SK-N-SH (cell line): ENCODE results near the gene CCL16. TPM values are rescaled to one million over a fixed set of nuclear protein-coding genes. Genes with fewer than 3 reads are reported as not detected.
"Not testable (repeated sequence)": the region's sequence is repeated elsewhere in the genome, so short reads cannot be mapped to it uniquely, and the experiment has no call there.

Experiments
- CTCF ChIA-PET: fragments of 300-600, 350-600 bp; formaldehyde crosslinking; extraction: SDS; loops from one replicate; lab custom pipeline; 2021; lab: Yijun Ruan, JAX
- POLR2A ChIA-PET: fragments of 350-600 bp; sonication (Branson Sonifier 250); formaldehyde crosslinking; extraction: SDS; loops from one replicate; lab custom pipeline; 2020; ENCODE audit warnings: antibody characterized with exemption, inconsistent platforms; lab: Yijun Ruan, JAX
- DNase-seq: peaks from one replicate; pipeline ENCODE4 v3.0.0; 2012
- H2AFZ ChIP-seq: fragments of 200-600 bp; sonication (generic); 2 replicates; pipeline ENCODE4 v1.8.1; 2016; ENCODE audit warnings: antibody characterized with exemption, mild to moderate bottlenecking, low read depth
- H3F3A ChIP-seq: fragments of 200-600 bp; sonication (generic); replicated peaks from 2 replicates; pipeline ENCODE3; 2016; ENCODE audit warnings: antibody characterized with exemption, mild to moderate bottlenecking; ENCODE audit not compliant: insufficient read depth
- H3K27ac ChIP-seq, 2 experiments: fragments of 200-500 bp in 1 of 2; fragments of 200-600 bp in 1 of 2; sonication (Bioruptor generic) in 1 of 2; sonication (generic), shearing (Covaris generic) in 1 of 2; 2 replicates each; pipeline versions ENCODE4 v1.5.1 to v1.6.1; 2014 to 2016; ENCODE audit warnings: low read depth in 2 of 2, inconsistent platforms in 1 of 2, low read length in 1 of 2, mild to moderate bottlenecking in 1 of 2, mixed read lengths in 1 of 2
- H3K27me3 ChIP-seq: fragments of 200-600 bp; sonication (generic), shearing (Covaris generic); 2 replicates; pipeline ENCODE4 v1.6.1; 2016; ENCODE audit warnings: mixed run types; ENCODE audit not compliant: insufficient read depth
- H3K36me3 ChIP-seq, 2 experiments: fragments of 200-500 bp in 1 of 2; fragments of 200-600 bp in 1 of 2; sonication (Bioruptor generic) in 1 of 2; sonication (generic) in 1 of 2; replicated peaks in 1 of 2; 2 replicates each; pipeline versions ENCODE3 to v1.5.1; 2014 to 2016; ENCODE audit warnings: low read length in 1 of 2, mild to moderate bottlenecking in 1 of 2; ENCODE audit not compliant: insufficient read depth in 2 of 2, control insufficient read depth in 1 of 2
- H3K4me1 ChIP-seq, 2 experiments: fragments of 200-500 bp in 1 of 2; fragments of 200-600 bp in 1 of 2; sonication (Bioruptor generic) in 1 of 2; sonication (generic), shearing (Covaris generic) in 1 of 2; 2 replicates each; pipeline versions ENCODE4 v1.5.1 to v1.6.1; 2014 to 2016; ENCODE audit warnings: low read depth in 1 of 2, low read length in 1 of 2, mixed run types in 1 of 2; ENCODE audit not compliant: insufficient read depth in 2 of 2, control insufficient read depth in 1 of 2
- H3K4me2 ChIP-seq: fragments of 200-600 bp; sonication (generic), shearing (Covaris generic); 2 replicates; pipeline ENCODE4 v1.6.1; 2017; ENCODE audit warnings: mixed run types
- H3K4me3 ChIP-seq, 2 experiments: fragments of 200-500 bp in 1 of 2; fragments of 200-600 bp in 1 of 2; sonication (Bioruptor generic) in 1 of 2; sonication (generic), shearing (Covaris generic) in 1 of 2; 2 replicates each; pipeline versions ENCODE4 v1.5.1 to v1.8.1; 2014 to 2016; ENCODE audit warnings: low read depth in 2 of 2, inconsistent platforms in 1 of 2, low read length in 1 of 2, mild to moderate bottlenecking in 1 of 2, mixed read lengths in 1 of 2, moderate library complexity in 1 of 2
- H3K79me2 ChIP-seq: fragments of 200-600 bp; sonication (generic); 2 replicates; pipeline ENCODE4 v1.8.1; 2017; ENCODE audit warnings: mild to moderate bottlenecking; ENCODE audit not compliant: insufficient read depth
- H3K9ac ChIP-seq: fragments of 200-600 bp; sonication (generic); 2 replicates; pipeline ENCODE4 v1.6.1; 2017; ENCODE audit warnings: mixed run types
- H3K9me2 ChIP-seq: fragments of 200-600 bp; sonication (generic); 2 replicates; pipeline ENCODE4 v1.6.1; 2017; ENCODE audit warnings: mixed run types
- H3K9me3 ChIP-seq: fragments of 200-600 bp; sonication (generic); 2 replicates; pipeline ENCODE4 v1.6.1; 2017; ENCODE audit warnings: mixed run types, mild to moderate bottlenecking, moderate library complexity
- H4K20me1 ChIP-seq: fragments of 200-600 bp; sonication (generic); 2 replicates; pipeline ENCODE4 v1.6.1; 2017; ENCODE audit warnings: mild to moderate bottlenecking, mixed run types; ENCODE audit not compliant: insufficient read depth
- CHD2 ChIP-seq: fragments of 150-350 bp; IDR thresholded peaks from 2 replicates; pipeline ENCODE4 v1.6.1; 2018; ENCODE audit warnings: low read length; ENCODE audit not compliant: partially characterized antibody
- EZH2phosphoT487 ChIP-seq: fragments of 200-600 bp; sonication (generic); IDR thresholded peaks from 2 replicates; pipeline ENCODE4 v1.6.1; 2017; ENCODE audit warnings: low read depth, mixed run types, mild to moderate bottlenecking, antibody characterized with exemption, moderate library complexity, borderline replicate concordance
- FOSL2 ChIP-seq: IDR thresholded peaks from 2 replicates; pipeline ENCODE4 v1.4.0; 2012; ENCODE audit warnings: low read depth, mild to moderate bottlenecking, moderate library complexity, borderline replicate concordance
- MAX ChIP-seq: IDR thresholded peaks from 2 replicates; pipeline ENCODE4 v1.4.0; 2012; ENCODE audit warnings: low read depth
- MEF2A ChIP-seq: IDR thresholded peaks from 2 replicates; pipeline ENCODE4 v1.4.0; 2012; ENCODE audit warnings: low read depth, borderline replicate concordance
- MXI1 ChIP-seq: IDR thresholded peaks from 2 replicates; pipeline ENCODE4 v1.6.1; 2012; ENCODE audit warnings: mild to moderate bottlenecking, low read depth, low read length, improper control_type of control experiment
- NFIC ChIP-seq: IDR thresholded peaks from 2 replicates; pipeline ENCODE4 v1.4.0; 2012; ENCODE audit warnings: borderline replicate concordance
- RAD21 ChIP-seq: IDR thresholded peaks from 2 replicates; pipeline ENCODE4 v1.6.1; 2012; ENCODE audit warnings: mild to moderate bottlenecking, low read length
- RCOR1 ChIP-seq: fragments of 150-350 bp; IDR thresholded peaks from 2 replicates; pipeline ENCODE4 v1.6.1; 2017; ENCODE audit warnings: antibody characterized with exemption, low read length
- RFX5 ChIP-seq: IDR thresholded peaks from 2 replicates; pipeline ENCODE4 v1.6.1; 2012; ENCODE audit warnings: mild to moderate bottlenecking, improper control_type of control experiment, low read length
- RXRA ChIP-seq: IDR thresholded peaks from 2 replicates; pipeline ENCODE4 v1.4.0; 2012; ENCODE audit warnings: low read depth, mild to moderate bottlenecking, borderline replicate concordance
- SIN3A ChIP-seq: IDR thresholded peaks from 2 replicates; pipeline ENCODE4 v1.6.1; 2012; ENCODE audit warnings: low read depth, mild to moderate bottlenecking, low read length, moderate library complexity, borderline replicate concordance
- SMC3 ChIP-seq: IDR thresholded peaks from 2 replicates; pipeline ENCODE4 v1.6.1; 2012; ENCODE audit warnings: low read depth, low read length, improper control_type of control experiment
- YY1 ChIP-seq: IDR thresholded peaks from 2 replicates; pipeline ENCODE4 v1.4.0; 2012; ENCODE audit warnings: low read depth, mild to moderate bottlenecking
- ZBTB33 ChIP-seq: IDR thresholded peaks from 2 replicates; pipeline ENCODE4 v1.4.0; 2012; ENCODE audit warnings: low read depth, borderline replicate concordance
- WGBS: methylation state at CpG from one replicate; pipeline ENCODE4 v1.1.6; 2017; ENCODE audit warnings: low lambda C conversion rate; 5-methylcytosine and 5-hydroxymethylcytosine counted together
- polyA plus RNA-seq, 3 experiments: library from polyadenylated mRNA; depleted of rRNA; stranded (reverse); fragments of >200 nt; gene quantifications; 2 replicates each; pipeline ENCODE4 v1.2.3, GENCODE V29; 2012

Gene CCL16
- polyA plus RNA-seq, 1 of the 3 experiments (the other 2 are of a cell fraction) = not detected

- H3K36me3 ChIP-seq = no peaks in the 10 kb centered on the region
- H3F3A ChIP-seq = no peaks in the 10 kb centered on the region
- H3K4me1 ChIP-seq = no peaks in the 10 kb centered on the region
- no peaks in the 10 kb centered on the region for H3K9me3 ChIP-seq
- H3K4me3 ChIP-seq = no peak within 1 kb of the TSS
- WGBS = 30% methylated on average over 2 of the region's 2 CpGs
- DNase-seq = no peak
- POLR2A ChIA-PET = no interaction called here
- H4K20me1 ChIP-seq = no peaks in the 10 kb centered on the region
- peaks cover 6% of the 10 kb centered on the region; the same call in 1 of the 2 replicates for H3K27me3 ChIP-seq
- CTCF ChIA-PET = no interaction called here
- no peak within 1 kb of the TSS for H3K27ac ChIP-seq
- no peaks in the 10 kb centered on the region for H3K79me2 ChIP-seq
- no peak within 1 kb of the TSS for H3K9ac ChIP-seq
- no peaks in the 10 kb centered on the region for H3K9me2 ChIP-seq
- no peak within 1 kb of the TSS for H3K4me2 ChIP-seq
- TF ChIP-seq SIN3A (no peak), MEF2A (no peak), RCOR1 (no peak), MAX (no peak), CHD2 (no peak), YY1 (no peak)
- no peak within 1 kb of the TSS for H2AFZ ChIP-seq
These were observed 37.8 kb downstream of the CCL16 start, which contains the start of gene LYZL6 for GRCh38 chr17:35943537-35943936. TSS of gene LYZL6 (minus strand) at chr17:35943713. CDS start at chr17:35939356, 4,357 bp downstream.

- 49% methylated on average over 9 of the region's 9 CpGs for WGBS
- no peak overlapping the region for H3K9ac ChIP-seq
- no peaks in the 10 kb centered on the region for H4K20me1 ChIP-seq
- no peak for DNase-seq
- no peaks in the 10 kb centered on the region for H3K36me3 ChIP-seq
- ChIA-PET POLR2A (no interaction called here), CTCF (no interaction called here)
- H3K27me3 ChIP-seq = peaks cover 6% of the 10 kb centered on the region; the same call in 1 of the 2 replicates
- H3K4me1 ChIP-seq = no peaks in the 10 kb centered on the region
- H3K79me2 ChIP-seq = no peaks in the 10 kb centered on the region
- no peaks in the 10 kb centered on the region for H3K9me3 ChIP-seq
- no peak overlapping the region for H3K27ac ChIP-seq
- H3K9me2 ChIP-seq = no peaks in the 10 kb centered on the region
- no peak overlapping the region for H3K4me3 ChIP-seq
- no peaks in the 10 kb centered on the region for H3F3A ChIP-seq
- TF ChIP-seq FOSL2 = no peak
- TF ChIP-seq MXI1 = no peak
- TF ChIP-seq RXRA = no peak
- TF ChIP-seq ZBTB33 = no peak
- TF ChIP-seq SMC3 = no peak
- TF ChIP-seq RCOR1 = no peak
- TF ChIP-seq EZH2phosphoT487 = no peak
- no peak for TF ChIP-seq NFIC
- TF ChIP-seq MEF2A = no peak
- no peak for TF ChIP-seq RFX5
- TF ChIP-seq MAX = no peak
- TF ChIP-seq RAD21 = no peak
- TF ChIP-seq, all 33 proteins: peak for 0
- Histone ChIP-seq H3K4me2 (no peak overlapping the region), H2AFZ (no peak overlapping the region)
These were observed 38.6 kb downstream of the CCL16 start for GRCh38 chr17:35942588-35943186.

GRCh38 chr17:35938492-35938891 lies 42.8 kb downstream of the CCL16 start:
- DNase-seq, H3K9ac ChIP-seq, CTCF ChIA-PET, H4K20me1 ChIP-seq, H3K4me1 ChIP-seq, H3K27ac ChIP-seq, H3K79me2 ChIP-seq, H3K9me3 ChIP-seq, H3K4me3 ChIP-seq, H3K27me3 ChIP-seq, H2AFZ ChIP-seq, H3K4me2 ChIP-seq, H3K36me3 ChIP-seq, H3K9me2 ChIP-seq, H3F3A ChIP-seq, POLR2A ChIA-PET: not testable (repeated sequence)
- 79% methylated on average over 3 of the region's 3 CpGs for WGBS
